Endothelial cell of umbilical vein (primary cell): ENCODE measurements around the gene ARL9. TPM values are rescaled to one million over a fixed set of nuclear protein-coding genes. Genes with fewer than 3 reads are reported as not detected.

Source experiments
- BruUV-seq: library from RNA; stranded (reverse); fragments of 400-500 nt; replicated peaks from 2 replicates; lab custom pipeline; 2021; lab: Mats Ljungman, UMichigan
- CTCF ChIA-PET: fragments of 300-600, 350-600 bp; sonication (Branson Sonifier 250); formaldehyde crosslinking; loops from one replicate; lab custom pipeline; 2021; ENCODE audit warnings: antibody characterized with exemption, inconsistent platforms; lab: Charles Lee
- POLR2A ChIA-PET: fragments of 300-600, 350-600 bp; sonication (Branson Sonifier 250); formaldehyde crosslinking; loops from one replicate; lab custom pipeline; 2021; ENCODE audit warnings: antibody characterized with exemption, inconsistent platforms; lab: Charles Lee
- DNase-seq: peaks from one replicate; pipeline ENCODE4 v3.0.0-alpha.2; 2011; ENCODE audit warnings: low read depth, low spot score
- FAIRE-seq: peaks from 2 replicates; lab custom pipeline; 2011; peaks lifted over from hg19 to GRCh38; lab: Jason Lieb, UNC
- H2AFZ ChIP-seq: 2 replicates; pipeline ENCODE4 v1.6.0; 2012; ENCODE audit warnings: low read depth, low read length, control low read depth, inconsistent platforms
- H3K27ac ChIP-seq: 2 replicates; pipeline ENCODE4 v1.5.1; 2011; ENCODE audit warnings: low read depth, mild to moderate bottlenecking, control low read depth, low read length, moderate library complexity; ENCODE audit not compliant: insufficient read depth
- H3K27me3 ChIP-seq, 2 experiments: 2 replicates each; pipeline versions ENCODE4 v1.6.0 to v1.6.1; 2011; ENCODE audit warnings: low read length in 2 of 2, mixed read lengths in 1 of 2; ENCODE audit not compliant: control insufficient read depth in 2 of 2, insufficient read depth in 2 of 2
- H3K36me3 ChIP-seq, 2 experiments: 2 replicates in 1 of 2; 3 replicates in 1 of 2; pipeline ENCODE4 v1.5.1; 2011; ENCODE audit warnings: low read length in 2 of 2, mild to moderate bottlenecking in 1 of 2, moderate library complexity in 1 of 2; ENCODE audit not compliant: control insufficient read depth in 2 of 2, insufficient read depth in 2 of 2; ENCODE audit errors: extremely low read depth in 1 of 2
- H3K4me1 ChIP-seq: 3 replicates; pipeline ENCODE4 v1.5.1; 2011; ENCODE audit warnings: mild to moderate bottlenecking, low read length; ENCODE audit not compliant: control insufficient read depth, insufficient read depth; ENCODE audit errors: extremely low read depth
- H3K4me2 ChIP-seq: 2 replicates; pipeline ENCODE4 v1.6.1; 2011; ENCODE audit warnings: low read length, control low read depth, mixed read lengths; ENCODE audit not compliant: insufficient read depth
- H3K4me3 ChIP-seq, 3 experiments: fragments of 200-600 bp in 1 of 3; sonication (generic), shearing (Covaris generic) in 1 of 3; replicated peaks in 1 of 3; 2 replicates each; pipeline ENCODE4 v1.5.1; 2011 to 2016; ENCODE audit warnings: control low read depth in 3 of 3, low read length in 3 of 3, mild to moderate bottlenecking in 2 of 3, inconsistent platforms in 1 of 3, low read depth in 1 of 3, moderate library complexity in 1 of 3; ENCODE audit not compliant: insufficient read depth in 1 of 3
- H3K79me2 ChIP-seq: 2 replicates; pipeline ENCODE4 v1.6.0; 2012; ENCODE audit warnings: low read length, inconsistent platforms; ENCODE audit not compliant: control insufficient read depth, insufficient read depth
- H3K9ac ChIP-seq: replicated peaks from 2 replicates; pipeline ENCODE3; 2011; ENCODE audit warnings: low read length, control low read depth; ENCODE audit not compliant: insufficient read depth; ENCODE audit errors: extremely low read depth
- H3K9me1 ChIP-seq: replicated peaks from 3 replicates; pipeline ENCODE4 v1.6.0; 2011; ENCODE audit warnings: mild to moderate bottlenecking, low read length; ENCODE audit not compliant: control insufficient read depth, insufficient read depth; ENCODE audit errors: extremely low read depth
- H3K9me3 ChIP-seq: replicated peaks from 2 replicates; pipeline ENCODE4 v1.5.1; 2012; ENCODE audit warnings: low read length, inconsistent platforms; ENCODE audit not compliant: control insufficient read depth, insufficient read depth
- H4K20me1 ChIP-seq: replicated peaks from 2 replicates; pipeline ENCODE3; 2011; ENCODE audit warnings: mild to moderate bottlenecking, low read length; ENCODE audit not compliant: control insufficient read depth, insufficient read depth; ENCODE audit errors: extremely low read depth
- CTCF ChIP-seq, 2 donors: IDR thresholded peaks; 1 replicate in 1 of 2; 2 replicates in 1 of 2; pipeline ENCODE4 v1.5.1; 2011; ENCODE audit warnings: low read length in 2 of 2, mild to moderate bottlenecking in 2 of 2, moderate library complexity in 2 of 2, control low read depth in 1 of 2, inconsistent platforms in 1 of 2, low read depth in 1 of 2; ENCODE audit not compliant: insufficient read depth in 1 of 2; ENCODE audit errors: extremely low read depth in 1 of 2
- EZH2 ChIP-seq: IDR thresholded peaks from 2 replicates; pipeline ENCODE4 v1.6.1; 2012; ENCODE audit warnings: borderline replicate concordance, low read depth, mild to moderate bottlenecking, moderate library complexity, low read length, inconsistent platforms; ENCODE audit not compliant: severe bottlenecking
- FOS ChIP-seq: IDR thresholded peaks from 2 replicates; pipeline ENCODE4 v1.6.1; 2011; ENCODE audit warnings: mild to moderate bottlenecking, low read length, moderate library complexity, borderline replicate concordance; ENCODE audit not compliant: insufficient read depth
- GATA2 ChIP-seq: IDR thresholded peaks from 2 replicates; pipeline ENCODE4 v1.7.0; 2011; ENCODE audit warnings: low read depth, mild to moderate bottlenecking, moderate library complexity, mixed read lengths, low read length; ENCODE audit not compliant: insufficient read length, insufficient read depth
- JUN ChIP-seq: IDR thresholded peaks from 2 replicates; pipeline ENCODE4 v1.6.1; 2011; ENCODE audit warnings: borderline replicate concordance, low read depth; ENCODE audit not compliant: insufficient read length, insufficient read depth
- MAX ChIP-seq: IDR thresholded peaks from 2 replicates; pipeline ENCODE4 v1.6.1; 2011; ENCODE audit not compliant: insufficient read depth, insufficient read length
- MYC ChIP-seq: IDR thresholded peaks from one replicate; pipeline ENCODE4 v1.6.1; 2011; ENCODE audit warnings: mild to moderate bottlenecking, low read depth, low read length
- POLR2A ChIP-seq: IDR thresholded peaks from 2 replicates; pipeline ENCODE4 v1.6.1; 2012; ENCODE audit warnings: low read depth, mild to moderate bottlenecking, control low read depth, low read length
- POLR2AphosphoS5 ChIP-seq: IDR thresholded peaks from 2 replicates; pipeline ENCODE4 v1.6.1; 2012; ENCODE audit warnings: low read depth, mild to moderate bottlenecking, control low read depth, low read length, moderate library complexity; ENCODE audit not compliant: insufficient read depth
- dilution Hi-C: fragments of 300-500 bp; cut with MboI; formaldehyde crosslinking; loops from one replicate; pipeline ENCODE4 v1.15.0; 2019; ENCODE audit warnings: low sequenced_read_pairs; ENCODE audit not compliant: extremely low pct_ligation_motif_present
- intact Hi-C: fragments of 100-400 bp; cut with micrococcal nuclease; formaldehyde crosslinking; loops from one replicate; pipeline ENCODE4 v1.10.0; 2022
- polyA plus RNA-seq, 4 experiments: library from polyadenylated mRNA; depleted of rRNA in 3 of 4; stranded (reverse) in 3 of 4; unstranded in 1 of 4; fragments of >200 nt; gene quantifications; 2 replicates each; pipeline versions ENCODE4 v1.2.1 to v1.2.3, GENCODE V29; 2011 to 2012; ENCODE audit warnings: missing spikeins in 1 of 4
- total RNA-seq: library from RNA; stranded (reverse); gene quantifications from 2 replicates; pipeline ENCODE4 v1.2.3, GENCODE V29; 2021

Gene ARL9
- total and polyA plus RNA-seq, 2 donors (not counting 3 experiments of a cell fraction or from before 2014, with no cell fraction given), result 0.40 to 1.1 TPM

- Histone ChIP-seq H3K4me2 (peak overlapping the region; percentile 99), H3K9me1 (no peaks in the 10 kb centered on the region), H3K79me2 (peaks cover 64% of the 10 kb centered on the region), H3K27ac (peak overlapping the region; percentile 94), H2AFZ (peak overlapping the region; percentile 74), H3K9me3 (no peaks in the 10 kb centered on the region), H4K20me1 (no peaks in the 10 kb centered on the region), H3K4me1 (peaks cover 27% of the 10 kb centered on the region), H3K27me3 (no peaks in the 10 kb centered on the region), H3K9ac (peak overlapping the region; percentile 98), H3K36me3 (peaks cover 5 to 10% of the 10 kb centered on the region in 2 experiments), H3K4me3 (peak overlapping the region; percentile 67 to 99 (median 98))
- ChIA-PET CTCF (interaction anchor here (0.6 to 1.7 kb wide), 7 partner anchors 13 to 519 kb away, joined by 3 to 7 read pairs (median 6); partner anchors contain the start of gene CEP135), POLR2A (interaction anchor here (1.1 to 1.4 kb wide), 2 partner anchors 32 to 33 kb away, joined by 3 read pairs; partner anchors contain the start of gene PPAT)
- TSS peak; percentile 26 for BruUV-seq
- dilution Hi-C loops, result no loop called here
- no peak for FAIRE-seq
- intact Hi-C loops, result loop anchor here (1.0 to 2.0 kb wide), 3 partner anchors 37 to 520 kb away; partner anchors contain the start of genes ARL9 and CEP135
- TF ChIP-seq EZH2 (no peak), MYC (no peak), FOS (no peak), GATA2 (no peak), MAX (no peak), POLR2AphosphoS5 (no peak), CTCF (IDR thresholded peaks at IDR 0.05; ENCODE audit: extremely low read depth in 1 of 2, insufficient read depth in 1 of 2, low read depth in 1 of 2, low read length in 2 of 2) (no peak), JUN (no peak), POLR2A (no peak)
- DNase-seq, result peak; percentile 67
Observed at GRCh38 chr4:56468097-56468422, 37.5 kb upstream of the ARL9 start.
